HG03139 (cell line): Measurements from ENCODE around the gene TMEM245.

Source experiments
- ATAC-seq: cut with Tn5 transposase; IDR thresholded peaks from one replicate; pipeline ENCODE4 v1.9.1; 2021; ENCODE audit not compliant: unreplicated experiment

TMEM245 gene

DNA sequence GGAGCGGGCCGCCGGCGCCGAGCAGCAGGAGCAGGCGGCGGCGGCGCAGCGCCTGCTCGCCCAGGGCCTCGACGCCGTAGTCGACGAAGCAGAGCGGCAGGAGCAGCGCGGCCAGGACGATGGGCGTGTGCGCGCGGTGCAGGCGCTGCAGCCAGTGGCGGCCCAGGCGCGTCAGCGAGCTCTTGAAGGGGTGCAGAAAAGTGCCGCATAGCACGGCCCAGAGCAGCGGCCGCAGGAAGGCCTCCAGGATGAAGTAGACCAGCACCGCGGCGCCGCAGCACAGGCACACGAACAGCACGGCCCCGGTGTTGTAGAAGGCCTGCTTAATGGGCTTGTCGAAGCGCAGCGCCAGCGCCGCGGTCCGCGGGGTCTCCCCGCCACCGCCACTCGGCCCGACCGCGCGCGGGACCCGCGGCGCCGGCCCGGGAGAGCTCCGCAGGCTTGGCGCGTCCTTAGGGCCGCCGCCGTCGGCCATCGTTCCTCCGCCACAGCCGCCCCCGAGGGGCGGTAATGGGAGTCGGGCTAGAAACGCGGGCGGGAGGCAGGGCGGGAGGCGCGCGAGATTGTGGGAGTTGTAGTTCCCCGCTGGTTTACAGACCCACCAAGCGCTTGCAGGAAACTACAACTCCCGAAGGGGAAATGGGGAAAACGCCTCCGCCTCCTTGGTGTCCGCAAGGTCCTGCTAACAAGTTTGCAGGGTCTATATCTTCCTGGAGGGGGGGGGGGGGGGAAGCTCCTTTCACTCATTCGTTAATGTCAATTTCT lies at the start of gene TMEM245:
Gene TMEM245, minus strand, starts transcription at position 509 of the 765 bp plus-strand sequence. Its CDS starts 34 bp downstream, at position 475.
- ATAC-seq = peak; percentile 89

DNA sequence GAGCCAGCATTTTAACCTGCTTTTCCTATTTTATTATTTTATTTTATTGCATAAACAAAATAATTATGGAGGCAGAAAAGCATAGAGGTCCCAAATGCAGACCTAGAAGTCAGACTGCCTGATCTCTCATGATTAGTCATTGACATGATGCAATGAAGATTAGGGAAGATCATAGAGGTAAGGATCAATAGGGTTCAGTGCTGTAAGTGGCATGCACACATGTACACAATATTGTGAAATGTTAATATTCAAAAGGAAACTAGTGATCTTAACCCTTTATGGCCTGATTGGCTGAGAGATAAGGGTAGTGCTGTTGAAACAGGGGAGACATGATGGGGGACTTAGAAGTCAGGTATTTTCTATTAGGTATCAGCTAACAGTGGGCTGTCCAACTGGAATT lies 48.4 kb upstream of the TMEM245 start:
- ATAC-seq = no peak

GRCh38 chr9:109167716-109168115 lies 48.0 kb upstream of the TMEM245 start:
- no peak for ATAC-seq

DNA sequence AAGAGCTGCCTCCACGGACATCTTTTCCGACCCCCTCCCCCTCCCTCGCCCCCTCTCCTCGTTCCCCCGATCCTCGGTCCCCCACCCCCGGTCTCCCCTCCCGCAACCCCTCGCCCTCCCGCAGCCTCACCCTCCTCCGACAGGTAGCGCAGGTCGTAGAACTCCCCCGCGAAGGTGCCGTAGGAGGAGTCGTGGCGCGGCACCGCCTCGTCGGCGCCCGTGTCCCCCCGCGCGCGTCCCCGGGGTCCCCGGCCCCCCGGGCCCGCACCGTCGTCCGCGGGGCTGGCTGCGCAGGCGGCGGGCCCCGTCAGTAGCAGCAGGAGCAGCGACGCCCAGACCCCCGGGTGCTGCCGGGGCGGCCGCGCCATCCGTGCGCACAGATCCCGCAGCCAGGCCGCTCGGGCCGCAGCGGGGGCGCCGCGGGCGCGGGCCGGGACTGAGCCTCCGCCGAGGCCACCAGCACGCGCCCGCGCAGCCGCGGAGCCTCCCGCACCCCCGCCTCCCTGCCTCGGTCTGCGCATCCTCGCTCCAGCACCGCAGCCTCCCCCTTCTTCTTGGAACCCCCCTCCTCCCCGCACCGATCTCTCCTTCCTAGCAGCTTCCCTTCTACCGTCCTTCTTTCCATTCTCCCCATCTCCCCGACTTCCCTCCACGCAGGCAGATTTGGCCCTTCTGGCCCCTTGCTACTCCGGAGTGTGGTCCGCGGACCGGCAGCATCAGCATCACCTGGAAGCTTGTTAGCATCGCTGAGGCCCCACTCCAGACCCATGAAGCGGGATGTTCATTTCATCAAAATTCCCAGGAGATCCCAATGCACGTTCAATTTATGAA lies 47.2 kb upstream of the TMEM245 start, which contains the start of gene FRRS1L:
Gene FRRS1L, minus strand, starts transcription at position 479 of the 831 bp plus-strand sequence. Its CDS starts 111 bp downstream, at position 368.
- no peak for ATAC-seq

DNA sequence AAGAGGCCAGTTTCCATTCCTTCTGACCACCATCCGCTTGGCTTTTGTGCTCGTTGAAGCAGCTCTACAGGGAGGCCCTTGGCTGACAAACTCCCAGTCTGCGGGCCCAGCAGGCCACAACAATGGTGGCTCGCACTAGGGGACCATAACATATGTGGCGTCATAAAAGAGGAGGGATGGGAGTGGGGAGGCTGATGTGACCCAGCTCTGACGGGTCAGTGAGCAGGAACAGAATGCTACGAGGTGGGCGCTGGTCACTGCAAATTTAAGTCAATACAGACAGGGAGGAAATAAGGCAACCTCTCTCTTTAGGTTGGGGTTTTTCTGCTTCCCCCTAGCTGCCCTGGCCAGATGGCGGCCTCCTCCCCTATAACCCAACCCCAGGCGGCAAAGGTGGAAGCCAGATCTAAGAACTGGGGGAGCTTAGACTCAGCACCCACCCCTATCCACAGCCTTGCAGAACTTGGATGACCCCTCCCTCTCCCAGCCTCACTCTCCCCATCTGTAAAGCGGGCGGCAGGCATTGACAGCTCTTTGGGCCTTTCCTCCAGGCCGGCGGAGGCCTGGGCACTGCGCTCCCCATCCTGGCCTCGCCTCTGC lies 46.5 kb upstream of the TMEM245 start:
- no peak for ATAC-seq

GRCh38 chr9:109164042-109164441 lies 44.3 kb upstream of the TMEM245 start:
- ATAC-seq = peak; percentile 86

- ATAC-seq = no peak
Observed at GRCh38 chr9:109163194-109163593, 43.4 kb upstream of the TMEM245 start.

GRCh38 chr9:109162677-109163076 lies 42.9 kb upstream of the TMEM245 start:
- ATAC-seq = no peak

GRCh38 chr9:109161471-109161870 lies 41.7 kb upstream of the TMEM245 start:
- ATAC-seq = no peak

GRCh38 chr9:109159583-109159982 lies 39.8 kb upstream of the TMEM245 start:
- ATAC-seq = no peak

- no peak for ATAC-seq
Observed at GRCh38 chr9:109158651-109159050, 38.9 kb upstream of the TMEM245 start.

- ATAC-seq = no peak
Observed at GRCh38 chr9:109156708-109157107, 37.0 kb upstream of the TMEM245 start.

DNA sequence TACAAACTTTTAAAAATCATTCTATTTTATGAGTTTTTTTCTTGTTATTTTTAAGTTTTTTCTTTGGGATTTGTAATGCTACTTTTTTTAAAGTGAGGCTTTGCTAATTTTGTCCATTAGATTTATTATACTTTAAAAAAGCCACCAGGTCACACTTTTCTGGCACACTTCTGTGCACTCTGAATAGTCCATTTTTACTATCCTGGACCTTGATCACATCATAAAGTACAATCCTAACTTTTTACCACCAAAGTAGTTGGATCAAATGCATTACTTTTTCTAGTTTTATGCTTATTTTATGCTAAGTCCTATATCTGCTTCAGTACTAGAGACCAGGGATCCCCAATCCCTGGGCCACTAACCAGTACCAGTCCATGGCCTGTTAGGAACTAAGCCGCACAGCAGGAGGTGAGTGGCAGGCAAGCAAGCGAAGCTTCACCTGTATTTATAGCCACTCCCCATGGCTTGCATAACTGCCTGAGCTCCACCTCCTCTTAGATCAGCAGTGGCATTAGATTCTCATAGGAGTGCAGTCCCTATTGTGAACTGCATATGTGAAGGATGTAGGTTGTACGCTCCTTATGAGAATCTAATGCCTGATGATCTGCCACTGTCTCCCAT lies 31.3 kb upstream of the TMEM245 start:
- no peak for ATAC-seq

DNA sequence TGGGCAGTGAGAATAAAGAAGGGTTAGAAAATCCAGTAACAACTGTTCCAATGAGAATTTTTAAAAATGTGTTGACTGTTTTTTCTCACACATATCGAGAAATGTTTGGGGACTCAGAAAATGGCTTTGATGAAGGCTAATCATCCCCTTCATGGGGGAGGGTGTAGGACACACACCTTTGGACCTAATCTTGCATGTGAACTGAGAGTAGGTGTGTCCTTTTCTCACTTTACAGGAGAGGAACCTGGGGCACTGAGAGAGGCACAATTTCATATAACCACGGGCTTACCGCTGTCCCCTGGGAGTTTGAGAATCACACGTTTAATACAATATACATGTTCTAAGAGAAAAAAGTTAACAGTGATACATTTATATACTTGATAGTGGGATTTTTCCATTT lies 30.0 kb upstream of the TMEM245 start:
- ATAC-seq = no peak

DNA sequence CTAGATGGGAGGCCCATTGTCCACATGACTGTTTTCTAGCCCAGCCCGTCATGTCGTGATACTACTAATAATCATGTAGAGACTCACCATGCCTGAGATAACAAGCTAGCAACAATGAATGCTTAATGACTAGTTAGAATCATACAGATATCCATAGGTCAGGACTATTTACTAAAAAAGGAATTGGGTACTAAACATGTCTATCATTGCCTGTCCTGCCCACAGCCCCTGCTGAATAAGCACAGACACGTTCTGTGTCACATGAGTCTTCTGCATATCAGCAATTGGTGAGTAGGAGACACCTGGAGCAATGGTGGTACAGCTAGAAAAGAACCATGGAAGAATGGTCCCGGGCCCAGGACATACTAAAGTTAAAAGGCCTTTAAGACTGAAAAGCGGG lies 29.3 kb upstream of the TMEM245 start:
- no peak for ATAC-seq

DNA sequence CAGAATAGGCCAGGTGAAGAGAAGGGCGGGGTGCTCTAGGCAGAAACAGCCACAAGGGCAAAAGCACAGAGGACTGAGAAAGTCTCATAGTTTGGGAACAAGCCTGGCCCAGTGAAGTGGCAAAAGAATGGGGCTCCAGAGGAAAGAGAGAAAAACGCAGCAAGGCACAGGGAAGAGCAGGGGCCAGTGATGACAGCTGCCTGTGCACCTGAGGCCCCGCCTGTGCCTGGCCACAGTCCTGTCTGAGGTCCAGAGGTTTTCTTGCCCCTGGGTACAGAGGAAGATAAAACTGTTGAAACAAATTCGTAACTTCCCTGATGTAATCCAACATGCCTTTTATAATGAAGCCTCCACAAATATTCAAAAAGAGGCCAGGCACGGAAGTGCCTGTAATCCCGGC lies 25.3 kb upstream of the TMEM245 start:
- ATAC-seq = no peak

- peak; percentile 97 for ATAC-seq
Observed at GRCh38 chr9:109143881-109144562, 24.3 kb upstream of the TMEM245 start.

GRCh38 chr9:109141375-109141774 lies 21.6 kb upstream of the TMEM245 start:
- ATAC-seq = no peak

DNA sequence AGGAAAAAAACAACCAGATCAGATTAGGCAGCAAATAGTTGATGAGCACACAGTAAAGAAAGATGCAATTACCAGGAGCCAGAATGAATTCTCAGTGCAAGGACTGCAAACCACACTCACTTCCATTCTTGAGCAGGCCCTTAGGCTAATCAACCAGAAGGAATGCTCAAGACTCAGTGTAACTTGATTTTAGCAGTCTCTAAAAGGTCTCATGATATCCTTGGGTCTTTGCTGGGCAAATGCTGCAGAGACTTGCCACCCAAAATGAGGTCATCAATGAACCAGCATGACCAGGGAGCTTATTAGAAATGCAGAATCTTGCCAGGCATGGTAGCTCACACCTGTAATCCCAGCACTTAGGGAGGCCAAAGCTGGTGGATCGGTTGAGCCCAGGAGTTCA lies 20.1 kb upstream of the TMEM245 start:
- no peak for ATAC-seq

DNA sequence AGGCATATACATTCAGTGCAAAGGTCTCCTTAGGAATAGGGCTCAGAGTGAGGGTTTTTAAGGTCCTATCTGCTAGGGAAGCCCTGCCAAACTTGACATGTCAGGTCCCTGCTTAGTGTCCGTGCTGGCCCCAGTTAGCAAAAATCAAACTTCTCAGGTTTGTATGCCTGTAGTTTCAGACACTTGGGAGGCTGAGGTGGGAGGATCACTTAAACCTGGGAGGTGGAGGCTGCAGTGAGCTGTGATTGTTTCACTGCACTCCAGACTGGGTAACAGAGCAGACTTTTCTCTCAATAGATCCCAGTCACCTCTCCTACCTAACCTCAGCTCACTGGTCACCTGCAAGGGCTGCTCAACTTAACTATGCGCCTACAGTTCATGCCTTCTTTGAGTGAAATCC lies 18.7 kb upstream of the TMEM245 start:
- no peak for ATAC-seq

DNA sequence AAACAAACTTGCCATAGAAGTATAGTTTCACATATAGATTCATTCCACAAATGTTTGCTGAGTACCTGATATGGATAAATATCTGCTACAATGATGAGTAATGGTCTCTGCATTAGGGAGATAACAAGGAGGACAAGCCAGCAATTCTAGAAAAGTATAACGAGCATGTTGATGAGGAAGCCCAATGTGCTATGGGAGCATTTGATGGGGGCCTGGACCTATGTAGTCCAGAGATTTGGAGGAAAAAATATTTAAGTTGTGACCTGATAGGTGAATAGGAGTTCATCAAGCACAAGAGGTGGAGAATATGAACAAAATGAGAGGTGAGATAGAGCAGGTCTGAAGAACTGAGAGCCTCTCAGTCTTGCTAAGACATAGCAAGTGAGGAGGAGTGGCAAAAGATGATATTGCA lies 14.4 kb upstream of the TMEM245 start:
- no peak for ATAC-seq
